Raji (cell line): ENCODE measurements around the gene STX2.

ENCODE experiments used
- POLR2A ChIP-seq: IDR thresholded peaks from 2 replicates; pipeline ENCODE4 v1.6.1; 2011; ENCODE audit warnings: low read depth, low read length, control low read depth; ENCODE audit not compliant: insufficient read depth

STX2 gene

DNA sequence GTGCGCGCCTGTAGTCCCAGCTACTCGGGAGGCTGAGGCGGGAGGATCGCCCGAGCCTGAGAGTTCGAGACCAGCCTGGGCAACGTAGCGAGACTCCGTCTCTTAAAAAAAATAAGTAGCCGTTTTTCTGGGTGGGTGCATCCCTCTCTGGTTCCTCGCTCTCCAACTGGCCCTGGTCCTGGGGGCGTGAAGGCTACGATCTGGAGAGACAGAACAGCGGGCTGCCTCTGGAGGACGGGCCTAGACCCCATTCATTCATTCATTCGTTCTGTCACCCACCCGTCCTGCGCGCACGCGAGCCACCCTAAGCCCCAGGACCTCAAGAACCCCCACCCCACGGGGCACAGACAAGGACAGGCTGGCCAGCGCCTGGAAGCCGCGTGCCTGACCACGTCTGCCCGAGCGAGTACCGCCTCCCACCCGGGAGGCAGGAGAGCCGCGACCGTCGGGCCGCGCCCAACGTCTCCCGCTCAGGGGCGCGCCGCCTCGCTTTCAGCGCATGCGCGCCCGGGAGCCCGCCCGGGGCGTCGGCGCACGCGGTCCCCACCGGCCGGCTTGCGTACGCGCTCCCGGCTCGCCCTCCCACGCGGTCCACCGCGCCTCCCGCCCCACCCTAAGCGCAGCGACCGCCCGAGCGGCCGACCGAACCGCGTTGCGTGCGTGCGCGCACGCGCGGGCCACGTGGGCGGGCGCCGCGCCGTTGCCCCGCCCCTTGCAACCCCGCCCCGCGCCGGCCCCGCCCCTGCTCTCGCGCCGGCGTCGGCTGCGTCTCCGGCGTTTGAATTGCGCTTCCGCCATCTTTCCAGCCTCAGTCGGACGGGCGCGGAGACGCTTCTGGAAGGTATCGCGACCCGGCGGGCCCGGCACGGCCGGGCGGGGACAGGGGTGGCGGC lies 32.5 kb upstream of the STX2 start, which contains the start of gene RAN:
TSS of gene RAN (plus strand) at position 781 of the 893 bp plus-strand sequence. CDS start 528 bp downstream, outside the sequence.
- TF ChIP-seq POLR2A, result peak; percentile 93

DNA sequence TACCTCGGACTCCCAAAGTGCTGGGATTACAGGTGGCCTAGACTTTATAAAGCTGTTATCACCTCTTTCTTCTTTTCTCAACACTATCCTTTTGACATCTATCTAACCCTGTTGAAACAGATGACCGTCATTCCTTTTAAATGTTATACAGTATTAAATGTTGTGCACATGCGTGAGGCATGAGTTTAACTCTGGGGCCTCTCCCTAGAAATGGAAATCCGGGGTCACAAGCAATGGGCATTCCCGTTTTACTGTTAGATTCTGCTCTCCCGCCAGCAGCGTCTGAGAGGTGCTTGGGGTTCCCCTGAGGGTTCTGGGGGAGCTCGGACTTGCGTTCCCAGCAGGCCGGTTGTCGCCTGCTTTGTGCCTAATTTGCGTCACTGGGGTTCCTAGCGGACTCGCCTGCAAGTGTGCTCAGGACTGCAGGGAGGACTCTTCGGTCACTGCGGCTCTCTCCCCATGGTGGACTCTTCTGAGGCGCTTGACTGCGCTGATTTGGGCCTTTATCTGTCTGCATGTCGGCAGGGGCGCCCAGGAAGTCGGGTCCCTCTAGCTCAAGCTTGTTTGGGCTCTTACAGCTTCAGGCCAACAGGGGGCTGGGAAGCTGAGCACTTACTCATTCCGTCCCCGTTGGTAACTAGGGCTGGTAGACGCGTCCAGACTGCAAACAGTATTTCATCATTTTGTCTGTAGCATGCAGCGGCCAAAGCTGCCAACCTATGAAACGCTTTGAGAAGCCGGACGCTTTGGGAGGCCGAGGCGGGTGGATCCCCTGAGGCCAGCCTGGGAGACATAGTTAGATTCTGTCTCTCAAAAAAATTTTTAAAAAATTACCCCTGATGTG lies 31.6 kb upstream of the STX2 start:
- TF ChIP-seq POLR2A, result 0 out of 2 replicates have a peak, but pooled peaks have one; percentile 22

DNA sequence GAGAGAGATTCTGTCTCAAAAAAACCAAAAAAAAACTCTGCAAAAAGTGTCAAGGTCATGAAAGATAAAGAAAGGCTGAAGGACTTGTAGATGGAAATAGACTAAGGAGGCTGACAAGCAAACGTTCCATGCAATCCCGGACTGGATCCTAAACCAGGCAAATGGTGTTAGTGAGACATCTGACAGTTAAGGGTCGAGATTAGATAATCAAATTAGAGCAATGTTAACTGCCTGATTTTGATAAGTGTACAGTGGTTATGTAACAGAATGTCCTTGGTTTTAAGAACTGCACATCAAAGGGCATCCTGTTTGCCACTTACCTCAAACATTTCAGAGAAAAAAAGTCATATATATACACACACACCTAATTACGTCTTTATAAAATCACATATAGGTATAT lies 29.4 kb upstream of the STX2 start:
- TF ChIP-seq POLR2A, result no peak

DNA sequence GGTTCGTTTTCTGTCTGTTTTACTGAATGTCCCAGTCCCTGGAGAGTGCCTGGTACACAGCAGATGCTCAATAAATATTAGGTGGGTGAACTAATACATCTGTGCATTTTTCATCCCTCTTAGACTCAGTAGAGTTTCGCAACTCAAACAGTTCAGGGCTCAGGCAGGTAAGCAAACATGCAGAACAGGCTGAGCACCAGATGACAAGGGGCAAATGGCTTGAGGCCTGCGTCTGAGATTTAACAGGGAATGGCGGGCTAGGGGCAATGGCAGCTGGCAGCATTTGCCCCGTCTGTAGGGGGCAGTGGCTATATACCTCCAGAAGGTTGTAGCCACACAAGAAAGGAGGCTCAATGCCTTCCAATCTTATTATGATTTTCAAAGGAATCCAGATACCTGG lies 24.2 kb upstream of the STX2 start:
- no peak for TF ChIP-seq POLR2A

DNA sequence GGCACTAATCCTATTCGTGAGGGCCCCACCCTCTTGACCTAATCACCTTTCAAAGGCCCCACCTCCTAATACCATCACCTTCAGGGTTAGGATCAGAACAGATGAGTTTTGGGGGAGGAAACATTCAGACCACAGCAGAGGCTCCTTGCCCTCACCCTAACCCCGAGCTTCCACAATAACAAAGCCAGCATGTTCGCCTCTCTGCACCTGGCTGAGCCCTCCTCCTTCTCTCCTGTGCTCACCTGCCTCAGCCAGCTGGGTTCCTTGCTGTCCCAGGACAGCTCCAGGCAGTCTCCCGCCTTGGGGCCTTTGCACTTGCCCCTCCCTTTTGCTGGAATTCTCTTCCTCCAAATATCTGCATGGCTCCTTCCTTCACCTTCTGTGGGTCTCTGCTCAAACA lies 23.1 kb upstream of the STX2 start:
- no peak for TF ChIP-seq POLR2A

DNA sequence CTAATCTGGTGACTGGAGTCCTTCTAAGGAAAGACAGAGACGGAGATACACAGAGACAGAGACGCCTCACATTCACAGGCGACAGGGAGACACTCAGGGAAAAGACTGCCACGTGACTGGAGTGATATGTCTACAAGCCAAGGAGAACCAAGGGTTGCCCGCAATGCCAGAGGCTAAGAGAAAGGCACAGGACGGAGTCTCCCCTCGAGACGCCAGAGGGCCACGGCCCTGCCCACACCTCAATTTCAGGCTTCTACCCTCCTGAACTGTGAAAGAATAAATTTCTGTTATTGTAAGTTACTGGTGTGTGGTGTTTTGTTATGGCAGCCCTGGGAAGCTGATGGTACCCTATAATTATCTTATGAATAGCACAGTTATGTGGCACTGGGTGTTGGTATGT lies 21.3 kb upstream of the STX2 start:
- no peak for TF ChIP-seq POLR2A

DNA sequence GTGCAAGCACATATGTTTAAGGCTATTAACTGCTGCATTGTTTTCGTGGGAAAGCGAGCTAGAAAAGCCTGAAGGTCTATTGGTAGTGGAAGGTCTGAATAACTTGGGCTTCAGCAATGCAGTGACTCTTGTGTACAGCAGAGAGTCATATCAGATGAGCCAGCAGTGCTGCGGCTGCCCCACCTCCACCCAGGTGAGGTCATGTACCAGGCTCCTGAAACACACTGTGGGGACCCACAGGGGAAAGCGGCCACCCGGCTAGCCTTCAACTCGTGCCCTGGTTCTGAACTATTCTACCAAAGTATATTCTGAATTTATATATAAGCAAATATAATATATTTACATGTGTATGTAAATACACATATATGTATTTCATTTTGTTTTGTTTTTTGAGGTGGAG lies 20.1 kb upstream of the STX2 start:
- TF ChIP-seq POLR2A, result no peak

DNA sequence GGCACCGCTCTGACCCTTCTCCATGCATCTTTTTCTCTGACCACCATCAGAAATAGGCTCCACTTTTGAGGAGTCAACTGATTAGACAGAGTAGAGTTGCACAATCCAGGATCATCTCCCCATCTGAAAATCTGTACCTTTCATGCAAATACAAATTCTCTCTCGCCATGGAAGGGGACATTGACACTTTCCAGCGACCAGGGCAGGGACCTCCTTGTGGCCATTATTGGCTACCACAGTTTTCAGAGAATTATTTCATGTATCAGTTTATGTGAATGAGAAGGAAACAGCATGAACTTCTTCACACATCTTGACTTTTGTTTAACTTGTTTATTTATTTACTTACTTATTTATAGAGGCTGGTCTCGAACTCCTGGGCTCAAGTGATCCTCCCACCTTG lies 19.0 kb upstream of the STX2 start:
- TF ChIP-seq POLR2A, result no peak

DNA sequence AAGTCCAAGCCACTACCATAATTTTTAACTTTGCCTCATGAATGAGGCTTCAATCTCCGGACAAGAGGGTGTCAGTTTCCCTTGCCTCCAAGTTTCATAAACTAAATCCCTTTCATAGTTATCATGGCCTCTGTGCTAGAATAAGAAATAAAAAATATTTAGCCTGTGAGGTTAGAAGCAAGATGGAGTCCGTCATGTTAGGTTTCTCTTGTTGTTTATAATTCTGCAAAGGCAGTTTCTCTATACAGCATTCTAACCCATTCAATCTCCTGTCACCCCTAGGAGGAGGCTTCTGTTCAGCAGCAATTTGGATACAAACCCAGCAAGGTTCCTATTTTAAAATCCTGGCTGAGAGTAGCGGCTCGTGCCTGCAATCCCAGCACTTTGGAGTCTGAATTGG lies 17.0 kb upstream of the STX2 start:
- TF ChIP-seq POLR2A, result no peak

DNA sequence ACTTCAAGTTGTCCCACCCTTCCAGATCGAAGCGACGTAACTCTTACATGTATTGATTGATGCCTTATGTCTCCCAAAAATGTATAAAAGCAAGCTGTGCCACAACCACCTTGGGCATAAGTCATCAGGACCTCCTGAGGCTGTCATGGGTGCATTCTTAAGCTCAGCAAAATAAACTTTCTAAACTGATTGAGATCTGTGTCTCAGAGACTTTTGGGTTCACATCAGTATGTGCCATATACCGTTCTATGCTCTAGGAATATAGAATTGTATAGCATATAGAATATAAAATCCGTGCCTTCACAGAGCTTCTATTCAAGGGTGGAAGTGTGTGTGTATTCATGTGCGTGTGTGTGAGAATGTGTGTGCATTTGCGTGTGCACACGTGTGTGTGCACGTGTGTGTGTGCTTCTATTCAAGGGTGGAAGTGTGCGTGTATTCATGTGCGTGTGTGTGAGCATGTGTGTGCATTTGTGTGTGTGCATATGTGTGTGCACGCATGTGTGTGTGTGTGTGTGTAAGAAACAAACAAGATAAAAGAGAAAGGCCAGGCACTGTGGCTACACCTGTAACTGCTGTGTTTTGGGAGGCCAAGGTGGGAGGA lies 11.5 kb upstream of the STX2 start:
- TF ChIP-seq POLR2A, result no peak

DNA sequence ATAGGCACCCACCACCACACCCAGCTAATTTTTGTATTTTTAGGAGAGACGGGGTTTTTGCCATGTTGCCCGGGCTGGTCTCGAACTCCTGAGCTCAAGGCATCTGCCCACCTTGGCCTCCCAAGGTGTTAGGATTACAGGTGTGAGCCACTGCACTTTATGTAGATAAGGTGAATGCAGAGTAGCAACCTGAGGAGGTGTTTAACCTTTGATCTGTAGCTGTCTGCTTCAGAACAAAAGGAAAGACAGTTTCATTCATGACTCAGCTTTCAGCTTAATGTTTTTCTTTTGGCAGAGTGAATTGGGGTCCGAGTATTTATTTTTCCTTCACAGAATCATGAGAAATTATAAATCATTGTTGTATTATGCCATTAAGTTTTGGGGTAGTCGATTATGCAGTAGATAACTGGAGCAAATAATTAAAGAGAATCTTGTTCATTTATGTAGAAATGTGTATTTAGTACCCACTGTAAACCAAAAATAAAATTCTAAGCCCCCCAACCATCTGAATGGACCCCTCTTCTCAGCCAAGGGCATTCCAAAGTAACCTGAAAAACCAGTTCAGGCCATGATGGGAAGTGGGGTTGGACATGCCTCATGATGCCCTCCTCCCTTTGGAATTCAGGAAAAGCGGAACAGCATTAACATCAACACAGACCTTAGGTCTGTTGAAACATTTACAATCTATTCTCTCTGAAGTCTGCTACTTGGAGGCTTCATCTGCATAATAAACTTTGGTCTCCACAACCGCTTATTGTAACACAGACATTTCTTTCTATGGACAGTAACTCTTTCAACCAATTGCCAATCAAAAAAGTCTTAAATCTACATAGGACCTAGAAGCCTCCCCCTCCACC lies 10.7 kb upstream of the STX2 start:
- no peak for TF ChIP-seq POLR2A

DNA sequence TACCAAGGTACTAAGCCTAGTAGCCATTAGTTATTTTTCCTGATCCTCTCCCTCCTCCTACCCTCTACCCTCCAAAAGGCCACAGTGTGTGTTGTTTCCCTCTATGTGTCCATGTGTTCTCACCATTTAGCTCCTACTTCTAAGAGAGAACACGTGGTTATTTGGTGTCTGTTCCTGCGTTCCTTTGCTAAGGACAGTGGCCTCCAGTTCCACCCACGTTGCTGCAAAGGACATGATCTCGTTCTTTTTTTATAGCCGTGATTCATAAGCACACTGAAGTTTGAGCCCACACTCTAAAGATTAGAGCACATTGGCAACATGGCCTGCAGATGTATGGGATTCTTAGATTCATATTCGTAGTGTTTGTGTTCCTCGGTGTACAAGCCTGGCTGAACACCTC lies 8.1 kb upstream of the STX2 start:
- no peak for TF ChIP-seq POLR2A

DNA sequence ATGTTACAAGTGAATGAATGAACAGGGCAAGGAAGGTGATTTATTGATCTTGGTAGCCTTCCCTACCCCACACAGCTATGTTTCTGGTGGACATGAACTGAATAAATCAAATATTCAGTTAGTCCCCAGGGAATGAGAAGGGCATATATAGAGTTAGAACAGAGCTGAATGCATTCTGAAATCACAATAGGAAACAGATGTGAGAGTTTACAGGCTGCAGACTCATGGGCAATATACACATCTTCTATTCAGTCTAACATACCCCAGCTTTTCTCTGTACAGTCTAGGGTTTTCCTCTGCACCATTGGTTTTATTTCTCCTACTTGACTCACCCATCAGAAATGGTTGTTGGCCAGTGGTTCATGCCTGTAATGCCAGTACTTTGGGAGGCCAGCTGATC lies 7.3 kb upstream of the STX2 start:
- no peak for TF ChIP-seq POLR2A

DNA sequence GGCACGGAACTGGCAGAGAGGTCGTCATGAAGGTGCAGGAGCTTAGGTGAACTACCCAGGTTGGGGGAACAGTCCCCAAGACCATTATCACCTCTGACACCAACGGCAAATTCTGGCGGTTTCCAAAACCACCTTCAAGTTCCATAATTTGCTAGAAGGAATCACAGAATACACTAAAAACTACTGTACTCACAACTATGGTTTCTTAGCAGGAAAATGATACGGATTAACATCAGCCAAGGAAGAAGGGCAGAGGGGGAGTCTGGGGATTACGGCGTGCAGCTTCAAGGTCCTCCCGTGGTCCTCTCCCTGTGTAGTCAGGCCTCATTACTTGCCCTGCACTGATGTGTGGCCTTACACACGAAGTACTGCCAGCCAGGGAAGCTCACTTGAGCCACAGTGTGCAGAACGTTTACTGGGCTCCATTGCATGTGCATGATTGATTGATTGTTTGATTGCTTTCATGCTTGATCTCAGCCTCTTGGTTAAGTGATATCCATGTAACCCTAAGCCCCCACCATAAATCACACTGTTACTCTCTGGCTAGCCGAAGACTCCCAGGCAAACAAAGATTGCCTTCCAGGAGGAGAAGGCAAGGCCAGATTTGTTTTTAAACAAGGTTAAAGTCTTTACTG lies 837 bp upstream of the STX2 start:
- no peak for TF ChIP-seq POLR2A

DNA sequence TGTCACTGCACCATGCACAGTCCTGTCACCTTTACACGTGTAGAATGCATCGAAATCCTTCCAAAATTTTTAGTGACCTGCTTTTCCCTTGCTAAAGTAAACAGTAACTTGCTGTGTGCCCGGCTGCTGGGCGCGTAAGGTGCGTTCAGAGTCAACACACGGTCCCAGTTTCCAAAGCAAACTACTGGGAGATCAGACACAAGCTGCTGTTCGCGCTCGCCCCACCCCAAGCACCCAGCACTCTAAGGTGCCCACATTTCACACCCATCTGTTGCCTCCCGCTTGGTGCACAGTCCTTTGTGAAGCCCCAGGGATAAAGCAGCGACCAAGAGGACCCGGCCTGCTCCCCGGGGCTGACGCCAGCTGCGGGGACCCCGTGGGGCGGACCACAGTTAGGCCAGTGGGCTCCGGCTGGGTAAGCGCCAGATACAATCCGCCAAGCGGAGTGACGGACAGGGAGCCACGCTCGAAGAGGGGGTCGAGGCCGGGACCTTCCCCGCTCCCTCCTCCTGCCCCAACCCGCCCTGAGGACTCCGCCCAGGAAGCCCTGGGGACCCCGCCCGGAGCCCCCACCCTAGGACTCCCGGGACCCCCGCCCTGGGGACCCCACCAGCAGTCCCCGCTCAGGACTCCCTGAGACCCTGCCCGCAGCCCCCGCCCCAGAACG lies 633 bp downstream of the STX2 start:
- TF ChIP-seq POLR2A, result no peak
